Ovary (tissue), 3 donors: ENCODE measurements around the gene ATP11C.

Experiments
- CTCF ChIP-seq, 3 donors: fragments of 450-650 bp in 2 of 3; fragments of 200-600 bp in 1 of 3; IDR thresholded peaks; one replicate each; pipeline versions ENCODE4 v1.5.1 to v1.8.0; 2016 to 2022; ENCODE audit warnings: antibody characterized with exemption in 3 of 3, mild to moderate bottlenecking in 1 of 3
- EP300 ChIP-seq: sonication (generic); formaldehyde crosslinking; IDR thresholded peaks from one replicate; pipeline ENCODE4 v1.6.1; 2017; ENCODE audit warnings: antibody characterized with exemption
- POLR2A ChIP-seq: fragments of 450-650 bp; IDR thresholded peaks from one replicate; pipeline ENCODE4 v1.6.1; 2017; ENCODE audit warnings: antibody characterized with exemption, mild to moderate bottlenecking, moderate library complexity
- donor health status: DM: no; HTN: no; CAD: no.

DNA sequence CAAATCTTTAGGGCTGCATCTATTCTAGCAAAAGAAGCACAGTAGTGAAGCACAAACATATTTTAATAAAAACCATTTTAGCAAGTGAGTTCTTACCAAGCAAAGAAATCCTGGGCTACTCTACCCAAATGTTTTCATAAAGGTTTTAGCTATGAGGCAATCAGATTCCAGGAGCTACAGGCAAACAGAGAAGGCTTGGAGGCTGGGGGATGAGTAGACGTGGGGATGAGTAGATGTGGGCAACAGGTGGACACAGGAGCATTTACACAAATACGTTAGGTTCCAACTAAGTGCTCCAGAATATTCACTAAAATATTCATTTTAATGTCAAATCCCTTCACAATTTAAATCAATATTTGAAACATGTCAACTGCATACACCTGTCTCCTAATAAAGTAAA, 34.5 kb downstream of the ATP11C start:
- TF ChIP-seq CTCF (IDR thresholded peaks at IDR 0.05) (no peak), POLR2A (no peak), EP300 (no peak)
